Upper lobe of right lung (tissue), 1 donor: Measurements from ENCODE around the gene MT1B. TPM values are rescaled to one million over a fixed set of nuclear protein-coding genes. Genes with fewer than 3 reads are reported as not detected.

Experiments
- ATAC-seq: fragments of 200-7000 bp; cut with Tn5 transposase; one replicate; pipeline ENCODE4 v1.9.1; 2020; ENCODE audit warnings: mild to moderate bottlenecking, moderate library complexity
- DNase-seq: peaks from one replicate; pipeline ENCODE4 v3.0.0-alpha.2; 2020
- H3K27ac ChIP-seq: fragments of 200-600 bp; one replicate; pipeline ENCODE4 v1.8.0; 2022
- H3K27me3 ChIP-seq: fragments of 200-600 bp; one replicate; pipeline ENCODE4 v1.8.0; 2022; ENCODE audit warnings: mild to moderate bottlenecking
- H3K36me3 ChIP-seq: fragments of 200-600 bp; one replicate; pipeline ENCODE4 v1.8.0; 2022
- H3K4me1 ChIP-seq: fragments of 200-600 bp; one replicate; pipeline ENCODE4 v1.8.0; 2022
- H3K4me3 ChIP-seq: fragments of 200-600 bp; one replicate; pipeline ENCODE4 v1.8.0; 2022; ENCODE audit warnings: mild to moderate bottlenecking
- H3K9me3 ChIP-seq: fragments of 200-600 bp; one replicate; pipeline ENCODE4 v1.8.0; 2022
- CTCF ChIP-seq: fragments of 200-600 bp; IDR thresholded peaks from one replicate; pipeline ENCODE4 v1.8.0; 2022; ENCODE audit warnings: antibody characterized with exemption
- intact Hi-C: fragments of 100-400 bp; cut with DNase I; formaldehyde crosslinking; loops from one replicate; pipeline ENCODE4 v1.11.0; 2022
- long read RNA-seq: library from polyadenylated mRNA; unstranded; transcript quantifications from one replicate; pipeline ENCODE4 v2.0.0, GENCODE V29; 2021
- total RNA-seq: library from RNA; stranded (reverse); fragmentation: NEBNext Ultra II Directional; extraction: Animal tissue kit (Norgen Biotek cat#: 25700); gene quantifications from one replicate; pipeline ENCODE4 v1.2.1, GENCODE V29; 2021
- donor health status: DM: no; HTN: yes; CAD: no; lungs with severe emphysema.

The MT1B gene
- total RNA-seq: not detected
- long read RNA-seq: 0 reads

- Histone ChIP-seq H3K4me3 (no peak within 1 kb of the TSS), H3K36me3 (no peaks in the 10 kb centered on the region), H3K27me3 (peaks cover 25% of the 10 kb centered on the region), H3K4me1 (no peaks in the 10 kb centered on the region), H3K27ac (no peak within 1 kb of the TSS), H3K9me3 (no peaks in the 10 kb centered on the region)
- ATAC-seq: peak; percentile 17
- intact Hi-C loops: no loop called here
- no peak for TF ChIP-seq CTCF
- DNase-seq: no peak
These were observed at the start of gene MT1B for GRCh38 chr16:56651586-56651985. Gene MT1B, plus strand, starts transcription at chr16:56651886. Its CDS starts 68 bp downstream, at chr16:56651954.

GRCh38 chr16:56603589-56603988 lies 48.1 kb upstream of the MT1B start:
- no peaks in the 10 kb centered on the region for H3K27me3 ChIP-seq
- H3K4me3 ChIP-seq: no peak overlapping the region
- H3K27ac ChIP-seq: no peak overlapping the region
- H3K9me3 ChIP-seq: no peaks in the 10 kb centered on the region
- H3K4me1 ChIP-seq: peaks cover 20% of the 10 kb centered on the region
- intact Hi-C loops: no loop called here
- DNase-seq (no peak), ATAC-seq (peak; percentile 7)
- no peaks in the 10 kb centered on the region for H3K36me3 ChIP-seq
- TF ChIP-seq CTCF: peak; percentile 49

- ATAC-seq (no peak), DNase-seq (no peak)
- Histone ChIP-seq H3K27ac (peak overlapping the region; percentile 97), H3K4me1 (peaks cover 22% of the 10 kb centered on the region), H3K9me3 (no peaks in the 10 kb centered on the region), H3K27me3 (no peaks in the 10 kb centered on the region), H3K36me3 (no peaks in the 10 kb centered on the region), H3K4me3 (no peak overlapping the region)
- TF ChIP-seq CTCF: no peak
- intact Hi-C loops: no loop called here
These were observed 46.7 kb upstream of the MT1B start for GRCh38 chr16:56604966-56605365.

- ATAC-seq (no peak), DNase-seq (no peak)
- peak overlapping the region; percentile 97 for H3K27ac ChIP-seq
- H3K4me3 ChIP-seq: no peak overlapping the region
- H3K4me1 ChIP-seq: peaks cover 28% of the 10 kb centered on the region
- no peak for TF ChIP-seq CTCF
- intact Hi-C loops: no loop called here
- no peaks in the 10 kb centered on the region for H3K9me3 ChIP-seq
- no peaks in the 10 kb centered on the region for H3K27me3 ChIP-seq
- no peaks in the 10 kb centered on the region for H3K36me3 ChIP-seq
These were observed 46.2 kb upstream of the MT1B start for GRCh38 chr16:56605475-56605874.

GRCh38 chr16:56606071-56606475 lies 45.6 kb upstream of the MT1B start:
- no peaks in the 10 kb centered on the region for H3K27me3 ChIP-seq
- H3K36me3 ChIP-seq: no peaks in the 10 kb centered on the region
- TF ChIP-seq CTCF: no peak
- no peak overlapping the region for H3K4me3 ChIP-seq
- intact Hi-C loops: no loop called here
- ATAC-seq: no peak
- no peaks in the 10 kb centered on the region for H3K9me3 ChIP-seq
- H3K27ac ChIP-seq: peak overlapping the region; percentile 97
- no peak for DNase-seq
- peaks cover 33% of the 10 kb centered on the region for H3K4me1 ChIP-seq

GRCh38 chr16:56606476-56607108 lies 45.1 kb upstream of the MT1B start:
- intact Hi-C loops: no loop called here
- no peak for DNase-seq
- no peak overlapping the region for H3K4me3 ChIP-seq
- H3K4me1 ChIP-seq: peaks cover 39% of the 10 kb centered on the region
- H3K27me3 ChIP-seq: no peaks in the 10 kb centered on the region
- H3K27ac ChIP-seq: peak overlapping the region; percentile 97
- no peaks in the 10 kb centered on the region for H3K9me3 ChIP-seq
- TF ChIP-seq CTCF: no peak
- no peak for ATAC-seq
- H3K36me3 ChIP-seq: no peaks in the 10 kb centered on the region
